ENCODE measurements around the gene BMPR1A.
"Not testable (repeated sequence)": the region's sequence is repeated elsewhere in the genome, so short reads cannot be mapped to it uniquely, and the experiment has no call there.

The BMPR1A gene

GRCh38 chr10:86898511-86898910 lies 142.1 kb downstream of the BMPR1A start:
- no peak for DNase-seq

- no peak for DNase-seq
Observed at GRCh38 chr10:86899132-86899531, 142.7 kb downstream of the BMPR1A start.

- DNase-seq, result peak; percentile 54
Observed at GRCh38 chr10:86899670-86900276, 143.4 kb downstream of the BMPR1A start.

DNA sequence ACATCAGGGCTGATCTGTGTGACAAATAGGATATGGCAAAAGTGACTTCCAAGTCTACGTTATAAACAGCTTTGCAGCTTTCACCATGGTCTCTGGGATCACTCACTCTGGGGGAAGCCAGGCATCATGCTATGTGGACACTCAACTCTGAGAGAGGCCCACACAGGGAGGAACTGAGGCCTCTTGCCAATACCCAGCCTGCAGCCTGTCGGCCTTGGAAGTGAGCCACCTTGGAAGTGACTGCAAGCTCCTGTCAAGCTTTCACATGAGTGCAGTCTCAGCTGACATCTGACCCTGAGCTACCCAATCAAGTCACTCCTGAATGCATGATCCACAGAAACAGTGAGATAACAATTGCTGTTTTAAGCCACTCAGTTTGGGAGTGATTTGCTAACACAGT lies 144.5 kb downstream of the BMPR1A start:
- DNase-seq, result no peak

- DNase-seq, result no peak
Observed at GRCh38 chr10:86904600-86904999, 148.2 kb downstream of the BMPR1A start.

GRCh38 chr10:86905429-86905828 lies 149.0 kb downstream of the BMPR1A start:
- DNase-seq, result no peak

DNA sequence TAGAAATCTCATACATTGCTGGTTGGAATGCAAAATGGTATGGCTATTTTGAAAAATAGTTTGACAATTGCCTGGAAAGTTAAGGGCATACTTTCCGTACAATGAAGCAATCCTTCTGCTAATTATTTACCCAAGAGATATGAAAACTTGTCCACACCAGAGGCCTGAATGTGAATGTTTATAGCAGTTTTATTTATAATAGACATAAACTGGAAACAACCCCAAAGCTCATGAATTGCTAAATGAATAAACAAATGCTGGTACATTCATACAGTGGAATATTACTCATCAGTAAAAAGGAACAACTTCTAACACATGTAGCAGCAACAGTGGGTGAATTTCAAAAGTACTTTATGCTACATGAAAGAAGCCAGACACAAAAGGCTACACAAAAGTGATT lies 158.3 kb downstream of the BMPR1A start:
- no peak for DNase-seq

- no peak for DNase-seq
Observed at GRCh38 chr10:86918022-86918471, 161.6 kb downstream of the BMPR1A start.

GRCh38 chr10:86922553-86922961 lies 166.1 kb downstream of the BMPR1A start:
- DNase-seq, result no peak

DNA sequence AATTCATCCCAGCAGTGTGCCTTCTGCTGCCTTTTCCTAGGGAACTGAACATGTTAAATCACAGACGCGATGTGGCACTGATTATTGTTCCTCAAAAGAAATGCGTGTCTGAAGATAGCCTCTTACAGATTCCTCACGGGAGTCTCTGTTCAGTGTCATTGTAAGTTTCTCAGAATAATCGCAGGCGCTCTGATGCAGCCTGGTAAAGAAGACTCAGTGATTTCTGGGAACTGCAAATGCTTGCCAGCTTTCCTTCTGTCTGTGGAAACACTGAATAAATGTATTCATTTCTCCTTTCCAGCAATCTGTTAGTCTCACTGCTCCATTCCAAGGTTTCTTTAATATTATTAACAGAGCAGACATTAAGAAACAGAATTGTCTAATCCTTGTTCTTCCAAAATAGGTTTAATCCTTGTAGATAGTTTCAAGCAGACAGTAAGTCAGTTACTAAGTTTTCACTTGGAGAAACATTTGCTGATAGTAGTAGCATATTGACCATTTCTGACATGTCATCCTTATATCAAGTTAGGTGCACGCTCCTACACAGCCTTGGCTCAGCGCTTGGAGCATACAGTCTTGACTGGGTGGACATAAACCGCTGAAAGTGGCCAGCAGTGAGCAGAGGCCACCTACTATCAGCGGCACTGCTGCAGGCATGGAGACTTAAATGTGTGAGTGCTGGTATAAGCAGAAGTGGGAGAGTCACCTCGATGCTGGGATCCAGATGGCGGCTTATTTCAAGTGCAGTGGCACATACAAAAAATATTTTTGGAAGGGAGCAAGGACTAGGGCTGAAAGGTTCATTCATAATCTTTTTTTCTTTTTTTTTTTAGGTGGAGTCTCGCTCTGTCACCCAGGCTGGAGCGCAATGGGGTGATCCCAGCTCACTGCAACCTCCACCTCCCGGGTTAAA lies 173.3 kb downstream of the BMPR1A start:
- no peak for DNase-seq

DNA sequence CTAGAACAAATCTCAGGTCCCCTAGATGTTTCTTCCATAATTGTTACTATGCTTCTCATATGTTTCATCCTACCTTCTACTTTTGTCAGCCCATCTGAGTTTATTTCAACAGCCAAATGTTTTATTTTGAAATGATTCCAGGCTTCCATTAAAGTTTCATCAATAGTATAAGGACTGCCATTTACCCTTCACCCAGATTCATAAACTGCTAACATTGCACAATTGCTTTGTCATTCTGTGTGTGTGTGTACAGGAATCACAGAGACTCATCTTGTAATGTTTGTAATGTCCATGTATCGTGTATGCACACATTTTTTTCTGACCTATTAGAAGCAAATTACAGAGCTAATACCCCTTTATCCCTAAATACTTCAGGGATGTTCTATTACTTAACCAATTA lies 175.5 kb downstream of the BMPR1A start:
- no peak for DNase-seq

- no peak for DNase-seq
Observed at GRCh38 chr10:86932674-86933073, 176.3 kb downstream of the BMPR1A start.

- not testable (repeated sequence) for DNase-seq
Observed at GRCh38 chr10:86934162-86934711, 177.8 kb downstream of the BMPR1A start.

DNA sequence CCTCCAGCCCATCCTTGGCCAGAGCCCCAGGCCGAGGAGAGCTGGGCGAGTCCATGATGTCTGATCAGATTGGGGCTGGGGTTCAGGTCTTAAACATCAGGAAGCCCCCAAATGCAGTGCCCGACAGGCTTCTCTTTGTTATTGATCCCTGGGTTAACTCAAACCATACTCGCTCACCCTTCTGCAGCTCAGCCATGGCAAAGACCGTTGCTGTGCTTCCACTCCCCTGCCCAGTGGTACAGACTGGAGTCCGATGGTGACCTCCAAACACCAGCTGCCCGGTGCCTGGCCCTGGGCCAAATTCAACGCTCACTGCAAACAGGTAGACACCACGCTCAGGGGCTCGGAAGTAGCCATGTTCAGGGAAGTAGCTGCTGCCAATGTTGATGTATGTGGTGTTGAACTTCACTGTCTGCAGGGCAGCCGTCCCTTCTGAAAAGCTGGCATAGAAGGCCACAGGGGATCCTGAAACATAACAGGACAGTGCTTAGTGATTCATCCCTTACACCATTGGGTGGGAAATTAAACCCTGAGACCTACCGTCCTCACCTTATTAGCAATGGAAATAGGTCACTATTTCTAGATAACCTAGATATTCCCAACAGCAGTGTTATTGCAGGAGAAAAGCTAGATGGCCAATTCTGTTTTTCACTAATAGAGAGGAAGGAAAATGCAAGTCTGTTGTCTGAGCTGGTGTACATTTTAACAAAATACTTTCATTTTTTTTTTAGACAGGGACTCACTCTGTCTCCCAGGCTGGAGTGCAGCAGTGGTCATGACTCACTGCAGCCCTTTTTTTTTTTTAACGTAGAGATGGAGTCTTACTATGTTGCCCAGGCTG lies 180.5 kb downstream of the BMPR1A start:
- no peak for DNase-seq

GRCh38 chr10:86937502-86938154 lies 181.2 kb downstream of the BMPR1A start:
- no peak for DNase-seq

DNA sequence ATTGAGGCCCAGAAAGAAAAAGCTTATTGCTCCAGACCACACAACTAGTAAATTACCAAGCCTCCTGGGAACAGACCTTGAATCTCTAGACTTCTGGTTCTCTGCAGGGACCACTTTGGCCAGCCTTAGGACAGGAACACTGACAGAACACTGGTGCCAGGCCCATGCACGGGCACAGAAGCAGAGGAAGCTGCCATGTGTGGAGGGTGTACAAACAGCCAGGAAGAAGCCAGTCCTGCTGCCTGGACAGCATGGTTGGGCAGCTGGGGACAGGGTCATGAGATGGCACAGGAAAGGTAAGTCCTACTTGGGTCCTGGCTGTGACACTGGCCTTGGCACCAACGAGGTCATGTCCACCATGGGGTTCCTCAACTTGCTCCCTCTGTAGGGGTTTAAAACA lies 181.8 kb downstream of the BMPR1A start:
- no peak for DNase-seq

DNA sequence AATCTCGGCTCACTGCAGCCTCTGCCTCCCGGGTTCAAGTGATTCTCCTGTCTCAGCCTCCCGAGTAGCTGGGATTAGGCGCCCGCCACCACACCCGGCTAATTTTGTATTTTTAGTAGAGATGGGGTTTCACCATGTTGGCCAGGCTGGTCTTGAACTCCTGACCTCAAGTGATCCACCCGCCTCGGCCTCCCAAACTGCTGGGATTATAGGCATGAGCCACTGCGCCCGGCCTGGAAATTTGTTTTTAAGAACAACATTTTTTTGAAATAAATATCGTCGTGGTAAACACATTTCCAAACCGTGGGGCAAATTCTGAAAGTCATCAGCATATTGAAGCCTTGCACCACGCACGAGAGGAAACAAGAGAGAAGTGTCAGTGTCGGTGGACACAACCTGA lies 183.7 kb downstream of the BMPR1A start:
- not testable (repeated sequence) for DNase-seq

DNA sequence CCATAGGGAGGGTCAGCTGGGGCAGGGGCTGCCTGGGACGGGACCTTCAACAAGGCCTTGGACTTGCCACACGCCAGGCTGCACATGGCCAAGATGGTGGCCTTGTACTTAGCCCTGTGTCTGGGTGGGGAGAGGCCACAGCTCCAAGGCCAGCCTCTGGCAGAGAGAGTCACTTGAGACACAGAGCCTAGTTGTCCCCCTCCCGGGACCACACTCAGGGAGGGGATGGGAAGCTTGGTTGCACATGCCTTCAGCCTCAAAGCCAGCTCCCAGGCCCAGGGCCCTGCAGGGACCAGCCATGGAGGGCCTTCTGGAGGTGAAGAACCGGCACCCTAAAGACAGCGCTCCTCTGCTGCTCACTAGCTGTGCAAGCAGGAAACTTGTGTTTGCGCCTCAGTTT lies 184.3 kb downstream of the BMPR1A start:
- no peak for DNase-seq

- no peak for DNase-seq
Observed at GRCh38 chr10:86941426-86941825, 185.0 kb downstream of the BMPR1A start.

- DNase-seq, result no peak
Observed at GRCh38 chr10:86941991-86942421, 185.6 kb downstream of the BMPR1A start.

DNA sequence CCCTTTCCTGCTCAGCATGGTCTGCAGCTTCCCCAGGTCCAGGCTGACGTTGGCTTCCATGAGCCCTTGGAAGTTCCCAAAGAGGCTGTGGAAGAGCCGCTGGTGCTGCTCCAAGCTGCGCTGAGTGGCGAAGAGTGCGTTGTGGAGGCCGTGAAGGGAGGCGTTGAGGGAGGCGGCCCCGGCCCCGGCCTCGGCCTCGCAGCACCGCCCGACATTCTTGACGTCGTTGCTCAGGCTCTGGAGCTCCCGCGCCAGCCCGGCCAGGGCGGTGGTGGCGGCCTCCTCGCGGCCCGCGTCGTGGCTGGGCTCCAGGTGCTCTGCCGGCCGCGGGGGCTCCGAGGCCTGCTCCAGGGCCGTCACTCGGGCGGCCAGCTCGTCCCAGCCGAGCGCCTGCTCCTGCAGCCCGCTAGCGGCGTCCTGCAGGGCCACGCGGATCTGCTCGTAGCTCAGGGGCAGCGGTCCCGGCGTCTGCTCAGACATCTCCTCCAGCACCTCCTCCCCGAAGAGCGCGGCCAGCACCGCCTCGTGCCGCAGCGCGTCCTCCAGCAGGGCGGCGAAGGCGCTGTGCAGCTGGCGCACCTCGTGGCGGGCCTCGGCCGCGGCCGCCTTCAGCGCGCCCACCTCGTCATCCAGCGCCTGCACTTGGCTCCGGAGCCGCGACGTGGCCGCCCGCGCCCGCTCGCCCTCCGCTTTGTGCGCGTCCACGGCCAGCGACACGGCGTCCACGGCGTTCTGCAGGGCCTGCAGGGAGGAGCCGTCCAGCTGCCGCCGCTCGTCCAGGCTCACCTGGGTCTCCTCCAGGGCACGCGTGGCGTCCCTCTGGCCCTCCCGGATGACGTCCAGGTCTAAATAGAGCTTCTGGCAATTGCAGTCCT lies 186.3 kb downstream of the BMPR1A start:
- no peak for DNase-seq

Measured in CD4-positive, alpha-beta T cell treated with Interleukin-17A for 1 hour (primary cell).